Body of pancreas (tissue), 4 donors: Measurements from ENCODE around the gene ART4.

Source experiments
- CTCF ChIP-seq, 7 experiments: fragments of 450-650 bp in 4 of 7; fragments of 200-600 bp in 3 of 7; sonication (generic) in 3 of 7; IDR thresholded peaks; one replicate each; pipeline ENCODE4 v1.5.1; 2016 to 2019; ENCODE audit warnings: antibody characterized with exemption in 7 of 7
- POLR2A ChIP-seq, 3 donors: fragments of 450-650 bp; IDR thresholded peaks; one replicate each; pipeline ENCODE4 v1.6.1; 2016; ENCODE audit warnings: antibody characterized with exemption in 3 of 3, mild to moderate bottlenecking in 2 of 3

- no peak for TF ChIP-seq CTCF (IDR thresholded peaks at IDR 0.05)
- TF ChIP-seq POLR2A (IDR thresholded peaks at IDR 0.05), result no peak
Observed at GRCh38 chr12:14843425-14843887, at the start of gene ART4.
